Activated CD4-positive, alpha-beta T cell treated with anti-CD3 and anti-CD28 coated beads, Interleukin-2, amount 50 U/mL, for 48 hours (primary cell): Measurements from ENCODE around the gene SCN10A.
A peak's percentile ranks its signal among the peaks of the same experiment; 100 is the strongest.

ENCODE experiments used
- DNase-seq, 2 experiments: peaks; one replicate each; pipeline ENCODE4 v3.0.0-alpha.2; 2020

The SCN10A gene

DNA sequence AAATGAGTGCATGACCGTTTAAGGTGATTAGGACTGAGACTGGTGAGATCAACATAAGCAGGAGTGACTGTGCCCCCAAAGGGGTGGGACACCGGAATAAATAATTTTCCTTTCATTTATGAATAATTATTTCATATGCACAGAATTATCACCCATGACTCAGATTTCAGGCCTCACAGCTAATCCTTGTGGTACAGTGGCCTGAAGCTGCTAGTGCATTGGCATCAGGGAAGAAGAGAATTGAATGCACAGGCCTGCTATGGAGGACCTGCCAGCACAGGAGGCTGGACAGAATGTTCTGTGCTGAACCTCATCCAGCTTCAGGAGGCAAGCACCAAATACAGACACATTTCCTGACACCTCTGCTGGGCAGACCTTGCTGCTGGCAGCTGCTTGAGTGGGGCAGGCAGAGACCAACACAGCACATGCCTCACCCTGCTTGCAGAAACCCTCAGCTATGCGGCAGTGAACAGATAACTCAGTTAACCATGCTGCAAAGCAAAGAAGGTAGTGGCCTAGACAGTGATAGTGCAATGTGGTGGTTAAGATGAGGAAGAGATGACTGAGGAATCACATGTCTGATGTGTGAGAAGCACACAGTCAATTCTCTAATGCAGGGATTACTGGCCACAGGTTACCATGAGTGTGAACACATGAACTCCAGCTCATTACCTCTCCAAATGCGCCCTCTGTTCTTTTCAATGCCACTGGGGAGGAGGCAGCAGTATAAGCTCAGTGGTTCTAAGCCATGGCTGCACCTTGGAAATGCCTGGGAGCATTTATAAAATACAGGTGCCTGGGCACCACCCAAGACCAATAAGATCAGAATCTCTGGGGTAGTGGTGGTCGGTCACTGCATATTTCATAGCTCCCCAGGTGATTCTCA, 98.4 kb downstream of the SCN10A start:
- no peak for DNase-seq

DNA sequence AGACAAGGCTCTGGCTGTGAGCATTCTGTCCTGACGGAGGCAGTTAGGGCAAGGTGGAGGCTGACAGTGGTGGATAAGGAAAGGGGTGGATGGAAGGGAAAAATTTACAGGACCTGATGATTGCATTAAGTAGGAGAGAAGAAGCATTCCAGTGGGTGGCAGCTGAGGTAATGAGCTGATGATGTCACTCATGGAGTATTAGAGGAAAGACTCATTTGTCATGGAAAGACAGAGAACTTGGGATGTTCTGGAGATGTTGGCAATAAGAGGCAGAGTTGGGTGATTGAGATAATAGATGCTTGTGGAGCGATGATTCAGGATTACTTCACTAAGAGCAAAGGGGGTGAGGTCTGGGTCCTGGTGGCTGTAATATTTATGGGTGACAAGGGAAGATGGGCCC, 102.9 kb downstream of the SCN10A start:
- DNase-seq: no peak

DNA sequence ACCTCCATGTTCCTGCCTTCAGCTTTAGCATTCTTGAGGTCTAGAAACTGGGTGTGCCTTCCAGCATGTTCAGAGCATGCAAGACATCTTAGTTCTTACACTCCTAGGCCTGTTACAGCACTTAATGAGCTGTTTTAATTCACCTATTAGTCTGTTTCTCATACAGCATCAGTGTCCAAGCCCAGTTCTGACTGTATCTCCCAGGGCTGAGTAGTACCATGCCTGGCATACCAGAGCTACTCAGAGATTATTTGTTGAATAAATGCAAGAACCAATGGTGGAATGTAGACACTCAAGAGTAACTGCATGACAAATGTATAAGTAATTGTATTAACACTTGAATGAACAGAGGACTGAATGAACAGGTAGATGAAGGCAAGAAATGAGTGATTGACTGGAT, 104.7 kb downstream of the SCN10A start:
- DNase-seq: no peak

DNA sequence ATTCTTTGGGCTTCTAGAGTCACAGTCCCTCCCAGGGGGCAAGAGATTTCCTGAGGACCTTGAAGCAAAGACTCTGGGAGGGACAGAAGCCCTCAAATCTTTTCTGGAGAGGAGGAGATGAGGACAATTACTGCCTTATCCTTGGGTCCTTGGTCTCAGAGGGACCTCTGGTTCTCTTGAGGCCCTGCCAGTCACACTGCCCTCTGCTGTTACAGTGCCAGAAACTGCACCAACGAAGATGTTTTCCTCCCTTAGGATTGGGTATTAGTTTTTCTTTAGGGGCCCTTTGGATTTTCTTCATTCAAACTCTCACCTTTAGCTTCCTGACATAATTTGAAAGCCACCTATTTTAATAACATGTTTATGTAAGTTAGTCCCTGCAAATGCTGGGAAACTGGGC, 108.3 kb downstream of the SCN10A start:
- DNase-seq: no peak

DNA sequence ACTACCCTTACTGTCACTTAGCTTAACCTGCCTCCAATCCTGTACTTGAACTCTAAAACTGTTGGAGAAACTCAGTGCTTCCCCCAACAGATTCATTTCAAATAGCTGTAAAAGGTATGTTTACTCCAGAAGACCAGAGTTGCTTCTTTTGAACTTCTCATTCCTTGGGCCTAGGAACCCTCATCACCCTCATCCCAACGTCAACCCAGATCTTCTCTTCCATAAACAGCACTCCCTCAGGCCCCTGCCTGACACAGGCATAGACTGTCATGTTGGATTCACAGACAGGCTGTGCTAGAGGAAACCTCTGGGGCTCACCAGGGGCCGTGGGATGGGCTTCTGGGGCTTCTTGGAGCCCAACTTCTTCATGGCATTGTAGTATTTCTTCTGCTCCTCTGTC, 109.1 kb downstream of the SCN10A start:
- DNase-seq: no peak

DNA sequence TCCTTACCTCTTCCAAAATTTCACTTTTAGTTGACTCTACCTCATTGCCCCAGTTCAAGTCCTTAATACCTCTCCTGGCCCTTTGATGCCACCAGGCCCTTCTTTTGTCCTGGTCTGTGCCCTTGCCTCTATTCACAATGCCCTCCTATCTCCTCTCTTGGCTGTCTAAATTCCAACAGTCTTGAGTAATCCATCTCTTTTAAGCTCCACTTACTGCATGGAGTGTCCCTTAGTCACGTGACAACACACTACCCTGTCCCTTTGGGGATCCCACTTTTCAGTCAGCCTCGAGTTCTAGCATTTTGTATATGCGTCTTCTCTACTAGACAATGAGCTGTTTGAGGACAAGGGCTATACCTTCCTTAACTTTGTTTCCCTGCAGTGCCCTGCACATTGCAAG, 113.8 kb downstream of the SCN10A start:
- no peak for DNase-seq

DNA sequence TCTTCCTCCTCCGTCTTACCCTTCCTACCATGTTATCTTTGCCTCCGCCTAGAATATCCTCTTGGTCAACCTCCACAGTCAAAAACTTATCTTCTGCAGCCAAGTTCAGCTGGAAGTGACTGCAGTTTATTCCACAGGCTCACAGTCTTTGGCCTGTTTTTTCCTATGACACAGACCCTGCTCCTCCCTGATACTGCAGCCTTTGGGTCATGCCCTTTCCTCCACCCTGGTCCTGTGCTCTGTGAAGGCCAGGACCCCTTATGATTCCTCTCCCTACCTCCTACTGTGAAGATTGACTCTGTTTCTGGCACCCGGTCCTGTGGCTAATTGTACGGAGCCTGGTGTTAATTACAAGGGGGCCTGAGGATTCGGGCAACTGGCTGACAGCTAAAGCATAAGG, 117.3 kb downstream of the SCN10A start:
- DNase-seq: no peak

DNA sequence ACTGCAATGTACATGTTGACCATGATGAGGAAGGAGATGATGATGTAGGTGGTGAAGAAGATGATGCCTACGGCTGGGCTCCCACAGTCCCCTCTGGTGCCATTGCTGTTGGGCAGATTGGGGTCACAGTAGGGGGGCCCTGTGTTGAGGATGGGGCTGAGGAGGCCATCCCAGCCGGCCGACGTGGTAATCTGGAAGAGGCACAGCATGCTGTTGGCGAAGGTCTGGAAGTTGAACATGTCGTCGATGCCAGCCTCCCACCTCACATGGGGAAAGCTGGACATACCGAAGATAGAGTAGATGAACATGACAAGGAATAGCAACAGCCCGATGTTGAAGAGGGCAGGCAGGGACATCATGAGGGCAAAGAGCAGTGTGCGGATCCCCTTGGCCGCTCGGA, 118.0 kb downstream of the SCN10A start:
- no peak for DNase-seq

DNA sequence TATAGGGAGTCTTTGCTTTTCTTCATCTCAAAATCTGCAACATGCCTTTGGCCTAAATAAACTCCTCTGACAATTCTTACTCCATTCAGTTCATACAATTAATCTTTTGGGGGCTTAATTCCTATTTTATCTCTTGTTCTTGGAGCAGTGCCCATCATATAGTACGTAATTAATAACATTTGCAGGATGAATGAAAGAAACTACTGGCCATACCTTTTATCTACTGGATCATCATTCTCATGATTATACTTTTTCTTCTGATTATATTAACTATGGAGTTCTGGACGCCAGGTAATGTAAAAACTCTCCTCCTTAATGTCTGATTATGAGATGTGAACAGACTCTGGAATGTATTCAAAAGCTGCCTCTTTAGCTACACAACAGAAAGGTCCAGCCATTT, 120.0 kb downstream of the SCN10A start:
- DNase-seq: no peak

DNA sequence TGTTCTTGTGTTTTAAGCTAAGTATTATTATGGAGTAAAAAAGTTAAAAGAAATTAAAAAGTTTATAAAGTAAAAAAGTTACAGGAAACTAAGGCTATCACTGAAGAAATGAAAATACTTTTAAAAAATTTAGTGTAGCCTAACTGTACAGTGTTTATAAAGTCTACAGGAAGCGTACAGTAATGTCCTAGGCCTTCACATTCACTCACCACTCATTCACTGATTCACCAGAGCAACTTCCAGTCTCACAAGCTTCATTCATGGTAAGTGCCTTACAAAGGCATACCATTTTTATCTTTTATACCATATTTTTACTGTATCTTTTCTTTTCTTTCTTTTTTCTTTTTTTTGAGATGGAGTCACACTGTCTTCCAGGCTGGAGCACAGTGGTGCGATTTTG, 125.8 kb downstream of the SCN10A start:
- no peak for DNase-seq

DNA sequence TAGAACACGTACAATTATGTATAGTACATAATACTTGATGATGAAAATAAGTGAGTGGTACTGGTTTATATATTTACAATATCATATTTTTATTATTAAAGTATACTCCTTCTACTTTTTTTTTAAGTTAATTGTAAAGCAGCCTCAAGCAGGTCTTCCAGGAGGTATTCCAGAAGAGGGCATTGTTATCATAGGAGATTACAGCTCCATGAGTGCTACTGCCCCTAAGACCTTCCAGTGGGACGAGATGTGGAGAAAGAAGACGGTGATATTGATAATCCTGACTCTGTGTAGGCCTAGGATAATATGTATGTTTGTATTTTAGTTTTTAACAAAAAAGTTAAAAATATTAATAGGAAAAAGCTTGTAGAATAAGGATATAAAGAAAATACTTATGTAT, 126.2 kb downstream of the SCN10A start:
- no peak for DNase-seq

DNA sequence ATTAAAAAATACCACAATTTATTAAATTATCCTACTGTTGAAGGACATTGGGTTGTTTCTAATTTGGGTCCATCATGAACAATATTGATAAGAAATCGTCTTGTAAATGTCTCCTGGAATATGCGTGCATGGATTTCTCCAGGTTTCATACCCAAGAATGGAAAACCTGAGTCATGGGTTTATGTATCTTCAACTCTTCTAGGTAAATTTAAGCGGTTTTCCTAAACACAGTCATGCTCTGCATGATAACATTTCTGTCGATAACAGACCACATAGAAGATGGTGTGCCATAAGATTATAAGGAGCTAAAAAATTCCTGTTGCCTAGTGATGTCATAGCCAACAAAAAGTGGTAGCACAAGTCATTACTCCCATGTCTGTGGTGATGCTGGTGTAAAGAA, 126.7 kb downstream of the SCN10A start:
- no peak for DNase-seq

DNA sequence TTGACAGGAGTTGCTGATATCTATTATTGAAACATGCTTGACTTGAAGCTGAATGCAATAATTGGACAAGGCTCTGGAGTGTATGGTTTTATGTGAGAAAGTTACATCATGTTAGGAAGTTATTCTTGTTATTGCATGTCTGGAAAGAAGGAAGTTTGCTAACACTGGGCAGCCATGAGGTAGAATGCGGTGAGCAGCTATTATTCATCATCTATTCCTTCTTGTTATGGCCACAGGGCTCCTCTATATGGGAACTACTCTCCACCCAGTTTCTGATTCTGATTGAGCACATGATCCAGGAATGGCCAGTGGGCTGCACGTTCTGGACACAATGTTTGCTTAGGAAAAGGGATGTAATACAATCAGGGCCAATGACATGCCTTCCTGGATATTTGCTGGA, 128.7 kb downstream of the SCN10A start:
- DNase-seq: no peak

DNA sequence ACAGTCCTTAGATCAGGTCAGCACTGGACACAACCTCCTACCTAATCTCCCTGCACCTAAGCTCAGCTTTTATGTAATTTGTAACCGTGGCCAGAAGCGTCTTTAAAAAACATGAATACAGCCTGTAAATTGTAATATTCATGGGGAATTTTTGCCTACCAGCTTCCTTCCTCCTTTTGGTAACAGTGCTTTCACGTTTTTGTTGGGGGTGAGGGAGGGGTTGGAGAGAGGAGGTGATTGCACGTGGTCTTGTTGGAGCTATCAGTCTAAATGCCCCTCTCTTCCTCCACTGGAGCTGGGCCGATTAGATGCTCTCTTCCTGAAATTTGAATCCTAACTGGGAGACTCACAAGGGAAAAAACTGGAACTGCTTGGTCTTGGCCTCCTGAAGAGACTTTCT, 131.5 kb downstream of the SCN10A start:
- DNase-seq: no peak

DNA sequence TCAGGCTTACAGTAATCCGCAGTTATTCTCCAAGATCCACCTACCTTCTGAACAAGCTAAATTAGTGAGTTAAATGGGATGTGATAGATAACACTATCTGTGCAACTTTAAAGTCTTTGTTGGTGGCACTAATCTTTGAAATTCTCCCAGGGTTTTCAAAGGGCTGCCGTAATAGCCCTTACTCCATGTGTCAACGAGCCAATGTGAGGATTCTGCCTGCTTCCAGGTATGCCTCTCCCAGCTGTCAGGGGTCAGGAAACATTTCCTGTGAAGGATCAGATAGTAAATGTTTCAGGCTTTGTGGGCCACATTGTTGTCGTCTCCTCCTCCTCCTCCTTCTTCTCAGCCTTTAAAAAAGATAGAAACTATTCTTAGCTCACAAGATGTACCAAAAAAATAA, 146.3 kb downstream of the SCN10A start:
- DNase-seq: no peak

DNA sequence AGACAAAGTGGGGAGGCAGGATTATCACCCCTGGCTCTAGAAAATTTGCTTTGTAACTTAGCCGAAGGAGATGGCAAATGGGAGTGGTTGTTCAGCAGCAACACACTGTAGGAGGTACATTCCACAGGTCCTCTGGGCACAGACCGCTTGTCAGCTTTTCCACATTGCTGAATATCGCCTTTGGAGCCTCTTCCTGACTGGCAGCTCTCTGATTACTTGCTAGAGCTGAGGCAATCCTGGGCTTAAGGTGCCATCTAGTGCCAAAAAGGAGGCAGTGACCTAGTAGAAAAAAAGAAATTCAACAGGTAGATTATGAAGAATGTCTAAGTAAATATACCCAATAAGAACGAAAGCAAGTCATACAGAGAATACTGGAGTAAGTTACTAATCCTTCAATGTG, 153.5 kb downstream of the SCN10A start:
- no peak for DNase-seq

DNA sequence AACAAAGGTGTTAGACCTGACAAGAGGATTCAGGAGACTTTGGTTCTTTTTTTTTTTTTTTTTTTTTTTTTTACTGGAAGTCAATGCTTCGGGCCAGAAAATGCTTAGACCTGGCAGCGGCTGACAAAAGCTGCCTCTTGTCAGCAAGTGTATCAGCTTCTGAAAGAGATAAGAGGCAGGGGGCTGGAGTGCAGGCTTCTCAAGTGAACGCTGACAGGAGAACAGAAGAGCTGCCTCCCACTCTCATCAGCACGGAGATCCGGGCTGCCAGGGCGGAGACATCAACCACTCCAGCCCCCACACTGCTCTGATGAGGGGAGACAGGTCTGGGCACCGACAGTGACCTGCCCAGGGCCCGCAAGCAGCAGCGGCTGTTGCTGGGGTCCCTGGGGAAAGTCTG, 157.2 kb downstream of the SCN10A start:
- DNase-seq: no peak

DNA sequence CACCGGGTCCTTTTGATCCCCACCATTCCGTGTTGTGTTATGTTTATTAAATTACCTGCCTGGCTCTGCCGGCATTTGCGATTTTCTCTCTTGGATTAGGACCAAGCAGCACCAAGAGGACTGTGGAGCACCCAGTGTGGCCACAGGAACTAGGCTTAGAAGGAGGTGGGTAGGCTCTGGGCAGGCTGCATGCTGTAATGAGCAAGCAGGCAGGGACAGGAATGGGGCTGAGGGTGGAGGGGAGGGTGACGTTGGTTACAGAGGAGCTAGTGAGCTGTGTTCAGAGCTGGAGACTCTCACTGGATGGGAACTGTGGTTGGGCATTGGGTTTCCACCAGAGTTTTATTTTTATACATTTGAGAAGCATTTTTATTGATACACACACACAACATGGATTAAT, 158.6 kb downstream of the SCN10A start:
- no peak for DNase-seq

DNA sequence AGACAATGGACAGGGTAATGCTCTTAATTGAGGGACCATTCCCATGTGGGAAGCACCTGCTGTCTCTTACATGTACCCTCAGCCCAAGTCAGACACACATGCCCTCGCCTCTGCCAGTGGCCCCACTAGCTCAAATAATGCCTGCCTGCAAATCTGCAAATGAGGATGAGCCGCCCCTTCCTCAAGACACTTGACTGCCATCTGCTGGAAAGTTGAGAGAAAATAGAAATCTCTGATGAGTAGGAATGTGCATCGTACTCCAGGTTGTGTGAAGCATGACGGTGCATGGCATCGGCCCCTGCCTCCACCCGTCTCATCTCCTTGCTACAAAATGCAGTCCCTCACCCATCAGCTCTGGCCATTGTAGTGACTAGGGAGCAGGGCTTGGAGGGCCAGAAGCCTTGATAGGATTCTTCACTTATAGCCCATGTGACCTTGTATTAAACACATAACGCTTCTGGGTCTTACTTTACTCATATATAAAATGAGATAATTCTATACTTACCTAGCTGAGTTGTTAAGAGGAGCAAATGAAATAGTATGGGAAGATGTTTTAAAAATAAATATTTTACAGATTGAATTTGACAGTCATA, 160.2 kb downstream of the SCN10A start:
- peak in 1 of 2 experiments; percentile 11 for DNase-seq

DNA sequence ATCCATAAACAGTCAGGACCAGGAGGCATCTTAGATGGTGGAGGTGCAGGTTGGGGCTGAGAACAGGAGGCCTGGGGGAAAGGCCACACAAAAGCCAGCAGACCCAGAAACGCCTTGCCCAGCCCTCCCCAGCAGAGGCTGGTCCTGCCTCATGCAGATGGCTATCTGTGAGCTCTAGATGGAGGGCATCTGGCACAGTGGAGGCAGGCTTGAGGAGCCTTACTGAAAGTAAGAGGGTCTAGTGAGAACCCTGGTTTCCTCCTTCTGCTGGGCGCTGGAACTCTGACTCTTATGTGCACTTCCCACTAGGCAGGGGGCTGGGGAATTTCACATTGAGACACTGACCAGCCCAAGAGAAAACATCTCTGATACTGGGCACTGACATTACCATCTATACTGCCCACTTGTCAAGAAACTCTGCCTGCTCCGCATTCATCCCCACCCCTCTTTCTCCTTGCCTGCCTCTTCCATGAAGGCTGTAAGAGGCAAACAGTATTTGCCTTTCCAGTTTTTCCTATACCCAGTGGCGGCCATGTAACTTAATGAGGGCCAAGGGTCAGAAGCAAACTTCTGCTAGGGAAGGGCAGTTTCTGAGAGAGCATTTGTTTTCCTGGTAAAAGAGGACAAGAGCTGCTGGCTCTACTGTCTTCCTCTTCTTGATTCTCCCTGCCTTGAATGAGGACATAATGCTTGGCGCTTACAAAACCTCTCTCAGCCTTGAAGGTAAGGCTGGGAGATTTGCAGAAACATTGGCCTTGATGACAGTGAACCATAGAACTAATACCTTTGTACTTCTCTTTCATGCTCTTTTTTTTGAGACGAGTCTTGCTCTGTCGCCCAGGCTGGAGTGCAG, 162.1 kb downstream of the SCN10A start:
- DNase-seq: no peak

DNA sequence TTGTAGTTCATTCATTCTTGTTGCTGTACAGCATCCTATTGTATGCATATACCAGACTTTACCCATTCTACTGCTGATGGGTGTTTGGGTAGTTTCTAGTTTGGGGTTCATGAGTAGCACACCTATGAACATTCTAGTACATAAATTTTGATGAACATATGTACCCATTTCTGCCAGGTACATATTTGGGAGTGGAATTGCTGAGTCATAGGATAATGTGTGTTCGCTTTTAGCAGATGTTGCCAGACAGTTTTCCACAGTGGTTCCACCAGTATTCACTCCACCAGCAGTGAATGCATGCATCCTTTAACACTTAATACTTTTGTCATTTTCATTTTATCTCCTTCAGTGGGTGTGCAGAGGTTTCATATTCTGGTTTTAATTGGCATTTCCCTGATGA, 163.1 kb downstream of the SCN10A start:
- DNase-seq: no peak

DNA sequence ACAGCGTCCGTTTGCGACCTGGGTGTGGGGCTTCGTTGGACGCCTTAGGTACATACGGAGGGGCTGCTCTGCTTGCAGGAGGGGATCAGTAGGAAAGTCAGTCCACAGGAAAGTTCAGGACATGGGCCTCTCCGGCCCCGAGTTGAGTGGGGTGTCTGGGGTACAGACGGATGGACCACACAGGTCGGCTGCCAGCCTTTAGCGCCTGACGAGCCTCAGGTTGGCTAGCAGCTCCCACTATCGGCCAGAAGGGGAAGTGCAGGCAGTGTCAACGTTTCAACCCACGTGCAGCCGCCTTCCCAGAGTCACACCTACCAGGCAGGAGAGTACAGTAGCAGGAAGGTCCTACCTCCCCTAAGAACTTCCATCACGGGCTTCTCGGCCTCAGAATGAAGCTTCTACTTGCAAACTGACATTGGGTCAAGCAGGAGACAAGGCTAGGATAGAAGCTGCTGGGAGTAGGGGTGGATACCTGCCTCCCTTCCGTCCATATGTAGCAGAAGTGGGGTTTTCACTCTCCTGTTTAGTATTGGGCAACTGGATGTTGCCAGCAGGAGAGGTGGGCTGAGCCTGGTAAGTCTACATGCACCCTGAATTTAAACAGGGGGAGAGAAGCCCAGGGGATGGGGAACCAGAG, 164.7 kb downstream of the SCN10A start:
- DNase-seq: peak; percentile 71 to 74

DNA sequence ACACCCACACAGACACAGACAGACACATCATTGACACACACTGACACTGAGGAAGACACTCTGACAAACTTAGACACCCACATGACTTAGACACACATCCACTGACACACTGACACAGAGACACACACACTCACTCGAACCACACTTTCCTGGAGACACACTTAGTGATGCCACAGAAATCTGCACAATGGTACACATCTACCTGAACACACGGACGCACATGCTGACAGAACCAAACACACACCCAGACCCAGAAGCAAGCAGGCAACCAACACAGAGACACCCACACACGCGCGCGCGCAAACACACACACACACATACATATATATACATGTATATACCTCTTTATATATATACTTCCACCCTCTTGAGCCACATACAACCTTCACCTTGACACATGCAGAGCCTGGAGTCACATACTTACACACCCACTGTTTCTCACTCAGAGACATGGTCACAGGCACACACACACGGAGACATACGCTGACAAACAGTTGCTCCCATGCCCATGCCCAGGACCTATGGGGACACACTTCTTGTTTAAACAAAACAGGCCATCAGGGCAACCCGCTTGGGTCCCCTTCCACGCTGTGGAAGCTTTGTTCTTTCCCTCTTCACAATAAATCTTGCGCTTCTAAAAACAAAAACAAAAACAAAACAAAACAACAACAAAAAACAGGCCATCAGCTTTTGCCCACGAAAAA, 165.6 kb downstream of the SCN10A start:
- peak; percentile 2 to 10 for DNase-seq
